Measurements from ENCODE around the gene EEF1A2.

EEF1A2 gene

GRCh38 chr20:63455568-63455859, 43.4 kb downstream of the EEF1A2 start:
- Histone ChIP-seq H4K20me1 (ENCODE audit: insufficient read depth) (no peaks in the 10 kb centered on the region), H3K36me3 (ENCODE audit: insufficient read depth) (no peaks in the 10 kb centered on the region), H3K27ac (no peak overlapping the region), H3K9ac (no peak overlapping the region), H3K4me3 (IDR thresholded peaks at IDR 0.05; ENCODE audit: insufficient read depth, low read depth, low read length) (no peak overlapping the region), H2AFZ (ENCODE audit: low read depth) (no peak overlapping the region), H3K4me2 (no peak overlapping the region), H3K79me2 (ENCODE audit: insufficient read depth, low read depth) (no peaks in the 10 kb centered on the region), H3K4me1 (ENCODE audit: low read depth, poor library complexity, severe bottlenecking) (no peaks in the 10 kb centered on the region), H3K27me3 (ENCODE audit: insufficient read depth, low read depth) (peaks cover 99% of the 10 kb centered on the region)
- no peak for TF ChIP-seq CTCF (conservative IDR thresholded peaks at IDR 0.05; ENCODE audit: low read depth, low read length)

- H3K27me3 ChIP-seq (ENCODE audit: insufficient read depth, low read depth), result peaks cover 94% of the 10 kb centered on the region
- no peaks in the 10 kb centered on the region for H3K36me3 ChIP-seq (ENCODE audit: insufficient read depth)
- no peaks in the 10 kb centered on the region for H4K20me1 ChIP-seq (ENCODE audit: insufficient read depth)
- no peak for TF ChIP-seq CTCF (conservative IDR thresholded peaks at IDR 0.05; ENCODE audit: low read depth, low read length)
- no peak overlapping the region for H3K27ac ChIP-seq
- no peaks in the 10 kb centered on the region for H3K79me2 ChIP-seq (ENCODE audit: insufficient read depth, low read depth)
- H3K4me3 ChIP-seq (IDR thresholded peaks at IDR 0.05; ENCODE audit: insufficient read depth, low read depth, low read length), result no peak overlapping the region
- H3K9ac ChIP-seq, result no peak overlapping the region
- no peaks in the 10 kb centered on the region for H3K4me1 ChIP-seq (ENCODE audit: low read depth, poor library complexity, severe bottlenecking)
- H2AFZ ChIP-seq (ENCODE audit: low read depth), result no peak overlapping the region
- H3K4me2 ChIP-seq, result no peak overlapping the region
These were observed 43.9 kb downstream of the EEF1A2 start for GRCh38 chr20:63454731-63455567.

GRCh38 chr20:63452821-63453523, 45.9 kb downstream of the EEF1A2 start:
- Histone ChIP-seq H2AFZ (ENCODE audit: low read depth) (no peak overlapping the region), H3K27me3 (ENCODE audit: insufficient read depth, low read depth) (peaks cover 93% of the 10 kb centered on the region), H3K27ac (no peak overlapping the region), H3K36me3 (ENCODE audit: insufficient read depth) (no peaks in the 10 kb centered on the region), H3K4me2 (no peak overlapping the region), H3K9ac (no peak overlapping the region), H3K4me1 (ENCODE audit: low read depth, poor library complexity, severe bottlenecking) (no peaks in the 10 kb centered on the region), H4K20me1 (ENCODE audit: insufficient read depth) (no peaks in the 10 kb centered on the region), H3K79me2 (ENCODE audit: insufficient read depth, low read depth) (no peaks in the 10 kb centered on the region), H3K4me3 (IDR thresholded peaks at IDR 0.05; ENCODE audit: insufficient read depth, low read depth, low read length) (no peak overlapping the region)
- TF ChIP-seq CTCF (conservative IDR thresholded peaks at IDR 0.05; ENCODE audit: low read depth, low read length), result no peak; the same call in 1 of the 2 replicates

GRCh38 chr20:63452341-63452740, 46.5 kb downstream of the EEF1A2 start:
- H3K4me3 ChIP-seq (IDR thresholded peaks at IDR 0.05; ENCODE audit: insufficient read depth, low read depth, low read length), result no peak overlapping the region
- H3K27ac ChIP-seq, result no peak overlapping the region
- peaks cover 93% of the 10 kb centered on the region for H3K27me3 ChIP-seq (ENCODE audit: insufficient read depth, low read depth)
- H2AFZ ChIP-seq (ENCODE audit: low read depth), result no peak overlapping the region
- no peaks in the 10 kb centered on the region for H4K20me1 ChIP-seq (ENCODE audit: insufficient read depth)
- no peaks in the 10 kb centered on the region for H3K79me2 ChIP-seq (ENCODE audit: insufficient read depth, low read depth)
- H3K4me1 ChIP-seq (ENCODE audit: low read depth, poor library complexity, severe bottlenecking), result no peaks in the 10 kb centered on the region
- no peaks in the 10 kb centered on the region for H3K36me3 ChIP-seq (ENCODE audit: insufficient read depth)
- TF ChIP-seq CTCF (conservative IDR thresholded peaks at IDR 0.05; ENCODE audit: low read depth, low read length), result no peak
- H3K4me2 ChIP-seq, result no peak overlapping the region
- H3K9ac ChIP-seq, result no peak overlapping the region

Measured in KMS-11 (cell line).